ENCODE data around the gene LITAFD. TPM values are rescaled to one million over a fixed set of nuclear protein-coding genes. Genes with fewer than 3 reads are reported as not detected.
"Not testable (repeated sequence)": the region's sequence is repeated elsewhere in the genome, so short reads cannot be mapped to it uniquely, and the experiment has no call there.

Gene LITAFD
- polyA plus RNA-seq, 1 donor from 2014 or later = not detected

DNA sequence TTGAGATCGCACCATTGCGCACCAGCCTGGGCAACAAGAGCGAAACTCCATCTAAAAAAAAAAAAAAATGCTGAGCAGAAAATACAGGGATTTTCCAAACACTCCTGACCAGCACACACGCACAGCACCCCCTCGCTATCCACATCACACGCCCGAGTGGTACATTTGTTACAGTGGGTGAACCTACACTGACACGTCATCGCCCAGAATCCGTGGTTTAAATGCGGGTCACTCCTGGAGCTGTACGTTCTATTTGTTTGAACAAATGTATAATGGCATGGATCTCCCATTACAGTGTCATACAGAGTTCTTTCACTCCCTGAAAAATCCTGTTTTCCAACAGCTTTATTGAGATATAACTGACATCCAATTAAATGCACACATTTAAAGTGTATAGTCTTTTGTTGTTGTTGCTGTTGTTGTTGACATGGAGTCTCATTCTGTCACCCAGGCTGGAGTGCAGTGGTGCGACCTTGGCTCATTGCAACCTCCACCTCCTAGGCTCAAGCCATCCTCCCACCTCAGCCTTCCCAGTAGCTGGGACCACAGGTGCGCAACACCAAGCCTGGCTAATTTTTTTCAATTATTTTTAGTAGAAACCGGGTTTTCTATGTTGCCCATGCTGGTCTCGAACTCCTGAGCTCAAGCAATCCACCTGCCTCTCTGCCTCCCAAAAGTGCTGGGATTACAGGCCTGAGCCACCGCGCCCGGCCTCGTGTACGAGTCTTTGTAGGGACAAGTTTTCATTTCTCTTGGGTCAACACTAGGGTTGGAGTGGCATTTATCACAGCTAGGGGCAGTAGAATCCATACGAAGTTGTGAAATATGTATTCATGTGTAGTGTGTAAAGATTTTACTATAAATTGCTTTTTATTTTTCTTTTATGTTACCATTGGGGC lies 8.9 kb upstream of the LITAFD start:
- Histone ChIP-seq H3K36me3 (ENCODE audit: insufficient read depth, low read length) (no peaks in the 10 kb centered on the region), H3K9ac (ENCODE audit: low read length) (no peak overlapping the region), H3K9me2 (ENCODE audit: insufficient read depth, low read length) (no peaks in the 10 kb centered on the region), H3K9me3 (ENCODE audit: low read length) (no peaks in the 10 kb centered on the region), H3K4me3 (ENCODE audit: low read length) (no peak overlapping the region), H3K79me2 (replicated peaks; ENCODE audit: insufficient read depth, low read length) (peaks cover under 1% of the 10 kb centered on the region), H3K4me2 (ENCODE audit: low read length) (no peak overlapping the region), H2AFZ (ENCODE audit: low read depth, low read length) (no peak overlapping the region), H3F3A (ENCODE audit: insufficient read depth, low read length, poor library complexity, severe bottlenecking) (no peaks in the 10 kb centered on the region), H3K27ac (ENCODE audit: low read length) (no peak overlapping the region), H4K20me1 (ENCODE audit: insufficient read depth) (no peaks in the 10 kb centered on the region), H3K27me3 (ENCODE audit: insufficient read depth, low read depth, low read length) (no peaks in the 10 kb centered on the region)
- TF ChIP-seq, protein P1, sequence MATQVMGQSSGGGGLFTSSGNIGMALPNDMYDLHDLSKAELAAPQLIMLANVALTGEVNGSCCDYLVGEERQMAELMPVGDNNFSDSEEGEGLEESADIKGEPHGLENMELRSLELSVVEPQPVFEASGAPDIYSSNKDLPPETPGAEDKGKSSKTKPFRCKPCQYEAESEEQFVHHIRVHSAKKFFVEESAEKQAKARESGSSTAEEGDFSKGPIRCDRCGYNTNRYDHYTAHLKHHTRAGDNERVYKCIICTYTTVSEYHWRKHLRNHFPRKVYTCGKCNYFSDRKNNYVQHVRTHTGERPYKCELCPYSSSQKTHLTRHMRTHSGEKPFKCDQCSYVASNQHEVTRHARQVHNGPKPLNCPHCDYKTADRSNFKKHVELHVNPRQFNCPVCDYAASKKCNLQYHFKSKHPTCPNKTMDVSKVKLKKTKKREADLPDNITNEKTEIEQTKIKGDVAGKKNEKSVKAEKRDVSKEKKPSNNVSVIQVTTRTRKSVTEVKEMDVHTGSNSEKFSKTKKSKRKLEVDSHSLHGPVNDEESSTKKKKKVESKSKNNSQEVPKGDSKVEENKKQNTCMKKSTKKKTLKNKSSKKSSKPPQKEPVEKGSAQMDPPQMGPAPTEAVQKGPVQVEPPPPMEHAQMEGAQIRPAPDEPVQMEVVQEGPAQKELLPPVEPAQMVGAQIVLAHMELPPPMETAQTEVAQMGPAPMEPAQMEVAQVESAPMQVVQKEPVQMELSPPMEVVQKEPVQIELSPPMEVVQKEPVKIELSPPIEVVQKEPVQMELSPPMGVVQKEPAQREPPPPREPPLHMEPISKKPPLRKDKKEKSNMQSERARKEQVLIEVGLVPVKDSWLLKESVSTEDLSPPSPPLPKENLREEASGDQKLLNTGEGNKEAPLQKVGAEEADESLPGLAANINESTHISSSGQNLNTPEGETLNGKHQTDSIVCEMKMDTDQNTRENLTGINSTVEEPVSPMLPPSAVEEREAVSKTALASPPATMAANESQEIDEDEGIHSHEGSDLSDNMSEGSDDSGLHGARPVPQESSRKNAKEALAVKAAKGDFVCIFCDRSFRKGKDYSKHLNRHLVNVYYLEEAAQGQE (IDR thresholded peaks at IDR 0.05; ENCODE audit: borderline replicate concordance) = no peak

DNA sequence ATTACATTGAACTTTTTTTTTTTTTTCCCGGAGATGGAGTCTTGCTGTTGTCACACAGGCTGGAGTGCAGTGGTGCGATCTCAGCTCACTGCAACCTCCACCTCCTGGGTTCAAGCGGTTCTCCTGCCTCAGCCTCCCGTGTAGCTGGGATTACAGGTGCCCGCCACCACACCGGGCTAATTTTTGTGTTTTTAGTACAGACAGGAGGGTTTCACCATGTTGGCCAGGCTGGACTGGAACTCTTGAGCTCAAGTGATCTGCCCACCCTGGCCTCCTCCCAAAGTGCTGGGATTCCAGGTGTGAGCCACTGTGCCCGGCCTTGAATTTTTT lies 8.3 kb upstream of the LITAFD start:
- H3F3A ChIP-seq (ENCODE audit: insufficient read depth, low read length, poor library complexity, severe bottlenecking); H3K9me3 ChIP-seq (ENCODE audit: low read length); H3K4me3 ChIP-seq (ENCODE audit: low read length); H3K27ac ChIP-seq (ENCODE audit: low read length); H4K20me1 ChIP-seq (ENCODE audit: insufficient read depth); H3K36me3 ChIP-seq (ENCODE audit: insufficient read depth, low read length); H3K9ac ChIP-seq (ENCODE audit: low read length); H3K9me2 ChIP-seq (ENCODE audit: insufficient read depth, low read length); H3K4me2 ChIP-seq (ENCODE audit: low read length); H2AFZ ChIP-seq (ENCODE audit: low read depth, low read length); H3K79me2 ChIP-seq (replicated peaks; ENCODE audit: insufficient read depth, low read length); H3K27me3 ChIP-seq (ENCODE audit: insufficient read depth, low read depth, low read length): not testable (repeated sequence)

DNA sequence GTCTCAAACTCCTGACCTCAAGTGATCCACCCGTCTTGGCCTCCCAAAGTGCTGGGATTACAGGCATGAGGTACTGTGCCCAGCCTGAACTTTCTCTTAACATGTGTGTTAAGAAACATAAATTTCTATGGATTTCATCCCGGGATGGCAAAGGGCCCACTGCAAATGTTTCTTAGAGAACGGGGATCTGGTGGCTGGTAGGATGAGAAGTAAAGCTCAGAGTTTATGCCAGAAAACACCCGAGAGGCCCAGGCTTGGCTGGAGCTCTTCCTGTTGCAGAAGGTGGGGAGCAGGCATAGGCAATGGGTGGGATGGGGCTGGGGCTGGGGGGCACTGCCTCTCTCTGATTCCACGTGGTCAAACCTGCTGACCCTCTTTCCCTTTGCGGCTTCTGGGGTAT lies 7.8 kb upstream of the LITAFD start:
- H3K79me2 ChIP-seq (replicated peaks; ENCODE audit: insufficient read depth, low read length) = no peaks in the 10 kb centered on the region
- H3K27ac ChIP-seq (ENCODE audit: low read length) = no peak overlapping the region
- no peaks in the 10 kb centered on the region for H3F3A ChIP-seq (ENCODE audit: insufficient read depth, low read length, poor library complexity, severe bottlenecking)
- no peak overlapping the region for H3K4me3 ChIP-seq (ENCODE audit: low read length)
- no peaks in the 10 kb centered on the region for H4K20me1 ChIP-seq (ENCODE audit: insufficient read depth)
- no peaks in the 10 kb centered on the region for H3K9me2 ChIP-seq (ENCODE audit: insufficient read depth, low read length)
- H3K4me2 ChIP-seq (ENCODE audit: low read length) = no peak overlapping the region
- no peaks in the 10 kb centered on the region for H3K36me3 ChIP-seq (ENCODE audit: insufficient read depth, low read length)
- no peaks in the 10 kb centered on the region for H3K27me3 ChIP-seq (ENCODE audit: insufficient read depth, low read depth, low read length)
- no peak overlapping the region for H2AFZ ChIP-seq (ENCODE audit: low read depth, low read length)
- no peaks in the 10 kb centered on the region for H3K9me3 ChIP-seq (ENCODE audit: low read length)
- H3K9ac ChIP-seq (ENCODE audit: low read length) = no peak overlapping the region
- TF ChIP-seq EP300 (conservative IDR thresholded peaks at IDR 0.05; ENCODE audit: poor library complexity, severe bottlenecking) (no peak), TAF1 (IDR thresholded peaks at IDR 0.05; ENCODE audit: low read depth) (no peak), EZH2 (IDR thresholded peaks at IDR 0.05; ENCODE audit: borderline replicate concordance, insufficient read depth, low read length, poor library complexity, severe bottlenecking) (no peak), RAD21 (conservative IDR thresholded peaks at IDR 0.05) (no peak), SMC3 (conservative IDR thresholded peaks at IDR 0.05; ENCODE audit: poor library complexity) (no peak)
- TF ChIP-seq, protein P1 (IDR thresholded peaks at IDR 0.05; ENCODE audit: borderline replicate concordance) = no peak
- TF ChIP-seq, protein P2, sequence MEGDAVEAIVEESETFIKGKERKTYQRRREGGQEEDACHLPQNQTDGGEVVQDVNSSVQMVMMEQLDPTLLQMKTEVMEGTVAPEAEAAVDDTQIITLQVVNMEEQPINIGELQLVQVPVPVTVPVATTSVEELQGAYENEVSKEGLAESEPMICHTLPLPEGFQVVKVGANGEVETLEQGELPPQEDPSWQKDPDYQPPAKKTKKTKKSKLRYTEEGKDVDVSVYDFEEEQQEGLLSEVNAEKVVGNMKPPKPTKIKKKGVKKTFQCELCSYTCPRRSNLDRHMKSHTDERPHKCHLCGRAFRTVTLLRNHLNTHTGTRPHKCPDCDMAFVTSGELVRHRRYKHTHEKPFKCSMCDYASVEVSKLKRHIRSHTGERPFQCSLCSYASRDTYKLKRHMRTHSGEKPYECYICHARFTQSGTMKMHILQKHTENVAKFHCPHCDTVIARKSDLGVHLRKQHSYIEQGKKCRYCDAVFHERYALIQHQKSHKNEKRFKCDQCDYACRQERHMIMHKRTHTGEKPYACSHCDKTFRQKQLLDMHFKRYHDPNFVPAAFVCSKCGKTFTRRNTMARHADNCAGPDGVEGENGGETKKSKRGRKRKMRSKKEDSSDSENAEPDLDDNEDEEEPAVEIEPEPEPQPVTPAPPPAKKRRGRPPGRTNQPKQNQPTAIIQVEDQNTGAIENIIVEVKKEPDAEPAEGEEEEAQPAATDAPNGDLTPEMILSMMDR (IDR thresholded peaks at IDR 0.05; ENCODE audit: poor library complexity, severe bottlenecking) = no peak

DNA sequence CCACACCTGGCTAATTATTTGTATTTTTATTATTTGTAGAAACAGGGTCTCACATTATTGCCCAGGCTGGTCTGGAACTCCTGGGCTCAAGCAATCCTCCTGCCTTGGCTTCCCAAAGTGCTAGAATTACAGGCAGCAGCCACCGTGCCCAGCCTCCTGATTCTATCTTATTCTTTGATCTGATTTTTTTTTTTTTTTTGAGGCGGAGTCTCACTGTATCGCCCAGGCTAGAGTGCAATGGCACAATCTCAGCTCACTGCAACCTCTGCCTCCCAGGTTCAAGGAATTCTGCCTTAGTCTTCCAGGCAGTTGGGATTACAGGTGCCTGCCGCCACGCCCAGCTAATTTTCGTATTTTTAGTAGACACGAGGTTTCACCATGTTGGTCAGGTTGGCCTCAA lies 6.8 kb upstream of the LITAFD start:
- not testable (repeated sequence) for H3K4me3 ChIP-seq (ENCODE audit: low read length); H3K9ac ChIP-seq (ENCODE audit: low read length); H4K20me1 ChIP-seq (ENCODE audit: insufficient read depth); H3K4me2 ChIP-seq (ENCODE audit: low read length); H3K27ac ChIP-seq (ENCODE audit: low read length); H3K9me3 ChIP-seq (ENCODE audit: low read length); H3K79me2 ChIP-seq (replicated peaks; ENCODE audit: insufficient read depth, low read length); H3K9me2 ChIP-seq (ENCODE audit: insufficient read depth, low read length); H3F3A ChIP-seq (ENCODE audit: insufficient read depth, low read length, poor library complexity, severe bottlenecking); H3K36me3 ChIP-seq (ENCODE audit: insufficient read depth, low read length); H2AFZ ChIP-seq (ENCODE audit: low read depth, low read length); H3K27me3 ChIP-seq (ENCODE audit: insufficient read depth, low read depth, low read length)
